ENCODE measurements around the gene APBA1. TPM values are rescaled to one million over a fixed set of nuclear protein-coding genes. Genes with fewer than 3 reads are reported as not detected.
"Not testable (repeated sequence)": the region's sequence is repeated elsewhere in the genome, so short reads cannot be mapped to it uniquely, and the experiment has no call there.

The APBA1 gene
- total RNA-seq, 1 donor from 2014 or later: 6.2 TPM

DNA sequence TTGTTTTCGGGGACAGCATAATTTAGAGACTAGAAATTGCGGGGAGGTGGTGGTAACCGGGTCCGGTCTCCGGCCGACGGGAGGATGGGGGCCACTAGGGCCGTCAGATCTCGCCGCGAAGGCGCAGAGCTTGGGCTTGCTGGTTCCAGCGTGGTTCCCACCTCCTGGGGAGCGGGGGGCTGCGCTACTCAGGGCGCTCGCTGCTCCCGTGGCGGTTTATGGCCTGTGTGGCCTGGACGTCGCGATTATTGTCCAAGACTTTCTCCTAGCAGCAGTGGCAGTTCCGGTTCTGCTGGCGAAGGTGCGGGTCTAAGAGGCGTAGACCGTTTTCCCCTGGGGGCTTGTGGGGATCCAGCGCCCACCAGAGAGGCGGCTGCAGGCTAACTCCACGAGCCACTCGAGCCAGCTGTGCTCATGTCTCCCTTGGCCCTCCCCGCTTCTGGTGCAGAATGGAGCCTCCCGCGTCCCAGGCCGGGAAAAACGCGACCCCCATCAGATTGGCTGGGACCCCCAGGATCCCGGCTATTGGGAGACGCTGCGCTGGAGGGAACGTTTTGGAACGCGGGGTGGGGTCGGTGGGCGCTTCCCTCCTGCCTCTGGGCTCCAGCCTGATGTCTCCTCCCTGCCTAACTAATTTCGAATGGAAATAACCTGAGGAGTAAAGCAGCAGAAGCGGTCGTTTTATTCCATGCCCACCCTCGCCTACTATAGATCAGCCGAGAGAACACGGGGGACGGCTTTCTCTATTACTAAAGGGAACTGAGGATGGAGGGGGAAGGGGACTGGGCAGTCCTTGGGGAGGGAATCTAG is 260.0 kb downstream of the APBA1 start:
- DNase-seq (ENCODE audit: low read depth in 2 of 2): no peak

DNA sequence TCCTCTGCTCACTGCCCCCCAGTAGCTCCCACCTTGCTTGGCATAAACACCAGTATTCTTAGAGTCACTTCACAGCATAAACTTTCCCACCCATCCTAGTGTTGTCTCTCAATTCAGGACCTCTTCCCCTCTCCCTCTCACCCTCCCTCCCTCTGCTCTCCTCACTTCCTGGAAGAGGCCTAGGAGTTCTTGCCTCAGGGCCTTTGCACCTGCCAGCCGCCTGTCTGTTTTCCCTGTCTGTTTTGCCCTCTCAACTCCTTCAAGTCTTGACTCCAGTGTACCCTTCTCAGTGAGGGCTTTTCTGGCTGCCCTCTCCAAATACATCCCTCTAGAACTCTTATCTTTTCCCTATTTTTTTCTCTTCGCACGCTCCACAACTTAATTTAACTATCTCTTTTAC is 260.9 kb downstream of the APBA1 start:
- no peak for DNase-seq (ENCODE audit: low read depth in 2 of 2)

- DNase-seq (ENCODE audit: low read depth in 2 of 2): not testable (repeated sequence)
These were observed 262.2 kb downstream of the APBA1 start for GRCh38 chr9:69409936-69410335.

- DNase-seq (ENCODE audit: low read depth in 2 of 2): no peak
These were observed 271.7 kb downstream of the APBA1 start for GRCh38 chr9:69400470-69400869.

- peak in 1 of 2 donors; percentile 47 for DNase-seq (ENCODE audit: low read depth in 2 of 2)
These were observed 274.6 kb downstream of the APBA1 start for GRCh38 chr9:69397384-69398214.

DNA sequence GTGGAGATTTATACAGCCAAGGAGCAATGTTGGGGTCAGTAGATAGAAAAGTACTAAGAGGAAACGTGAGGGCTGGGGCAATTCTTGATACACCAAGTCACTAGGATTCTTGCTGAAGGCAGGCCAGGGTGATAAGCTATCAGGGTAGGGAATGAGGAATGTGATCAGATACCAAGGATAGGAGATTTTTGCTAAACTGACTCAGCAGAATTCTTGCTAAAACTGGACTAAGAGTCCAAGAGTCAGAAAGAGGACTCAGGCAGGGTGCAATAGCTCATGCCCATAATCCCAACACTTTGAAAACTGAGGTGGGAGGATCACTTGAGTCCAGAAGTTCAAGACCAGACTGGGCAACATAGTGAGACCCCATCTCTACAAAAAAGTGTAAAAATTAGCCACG is 275.4 kb downstream of the APBA1 start:
- no peak for DNase-seq (ENCODE audit: low read depth in 2 of 2)

GRCh38 chr9:69395718-69396117 is 276.5 kb downstream of the APBA1 start:
- no peak for DNase-seq (ENCODE audit: low read depth in 2 of 2)

- no peak for DNase-seq (ENCODE audit: low read depth in 2 of 2)
These were observed 278.7 kb downstream of the APBA1 start for GRCh38 chr9:69393425-69393824.

DNA sequence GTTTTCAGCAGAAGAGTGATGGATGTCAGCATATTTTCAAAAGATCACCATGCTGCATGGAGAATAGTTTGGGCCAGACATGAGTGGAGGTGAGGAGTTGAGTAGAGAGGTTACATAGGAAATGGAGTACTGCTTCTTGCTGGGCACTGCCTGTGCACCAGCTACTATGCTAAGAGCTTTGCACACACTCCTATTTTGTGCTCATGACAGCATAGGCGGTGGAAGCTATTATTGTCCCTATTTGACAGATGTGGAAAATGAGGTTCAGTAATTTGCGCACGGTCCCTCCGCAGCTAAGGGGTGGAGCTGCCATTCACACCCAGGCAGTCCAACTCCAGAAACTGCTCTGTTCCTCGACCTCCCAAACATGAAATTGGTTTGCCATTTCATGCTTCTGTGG is 279.3 kb downstream of the APBA1 start:
- DNase-seq (ENCODE audit: low read depth in 2 of 2): no peak

DNA sequence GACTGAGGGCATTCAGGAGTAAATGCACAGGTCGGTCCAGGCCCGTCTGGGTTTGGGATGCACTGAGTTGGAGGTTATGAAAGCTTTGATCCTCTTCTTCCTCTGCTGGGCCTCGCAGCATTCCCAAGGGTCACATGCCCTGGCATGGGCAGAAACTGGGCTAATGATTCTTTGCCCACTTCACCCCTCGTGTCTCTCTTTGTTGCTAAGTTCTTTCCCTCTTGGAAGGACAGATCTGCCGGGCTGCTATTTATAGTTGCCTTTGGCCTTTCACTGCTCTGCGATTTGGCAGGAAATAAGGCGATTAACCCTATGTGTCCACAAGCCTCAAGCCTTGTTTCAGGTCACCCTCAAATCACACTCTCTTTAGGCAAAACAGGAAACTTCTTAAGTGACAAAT is 280.2 kb downstream of the APBA1 start:
- DNase-seq (ENCODE audit: low read depth in 2 of 2): peak; percentile 32 to 33

DNA sequence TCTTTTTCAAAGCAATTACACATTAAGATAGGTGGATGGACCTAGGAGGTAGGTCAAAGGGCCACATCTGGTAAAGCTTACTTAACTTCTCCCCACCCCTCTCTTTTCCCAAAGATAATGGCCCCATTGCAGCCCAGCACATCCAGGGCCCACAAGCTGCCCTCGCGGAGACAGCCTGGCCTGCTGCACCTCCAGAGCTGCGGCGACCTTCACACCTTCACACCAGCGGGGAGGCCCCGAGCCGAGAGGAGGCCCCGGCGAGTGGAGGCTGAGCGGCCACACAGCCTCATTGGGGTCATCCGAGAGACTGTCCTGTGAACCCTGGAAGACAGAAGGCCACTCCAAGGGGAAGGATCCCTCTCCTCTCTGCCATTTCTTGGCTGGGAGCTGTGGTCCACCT is 280.7 kb downstream of the APBA1 start:
- no peak for DNase-seq (ENCODE audit: low read depth in 2 of 2)

GRCh38 chr9:69389437-69389995 is 282.7 kb downstream of the APBA1 start:
- DNase-seq (ENCODE audit: low read depth in 2 of 2): no peak

DNA sequence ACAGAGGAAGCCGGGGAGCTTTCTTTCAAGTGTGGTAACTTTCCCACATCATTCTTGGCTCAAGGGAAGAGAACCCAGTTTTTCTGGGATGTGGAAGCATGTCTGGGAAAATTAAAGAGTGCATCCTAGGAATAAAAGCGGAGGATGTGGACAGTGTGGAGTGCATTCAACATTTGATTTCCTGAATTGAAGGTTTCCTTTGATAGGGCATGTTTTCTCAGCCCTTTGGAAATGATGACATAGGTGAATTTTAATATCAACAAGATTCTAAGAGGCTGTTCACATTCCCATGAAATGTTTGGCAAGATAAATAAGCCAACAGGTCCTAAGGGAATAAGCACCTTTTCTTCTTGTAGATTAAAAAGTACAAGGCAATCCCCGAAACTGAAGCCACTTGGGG is 283.6 kb downstream of the APBA1 start:
- peak in 1 of 2 donors; percentile 61 for DNase-seq (ENCODE audit: low read depth in 2 of 2)

- peak in 1 of 2 donors; percentile 27 for DNase-seq (ENCODE audit: low read depth in 2 of 2)
These were observed 285.5 kb downstream of the APBA1 start for GRCh38 chr9:69386651-69387050.

DNA sequence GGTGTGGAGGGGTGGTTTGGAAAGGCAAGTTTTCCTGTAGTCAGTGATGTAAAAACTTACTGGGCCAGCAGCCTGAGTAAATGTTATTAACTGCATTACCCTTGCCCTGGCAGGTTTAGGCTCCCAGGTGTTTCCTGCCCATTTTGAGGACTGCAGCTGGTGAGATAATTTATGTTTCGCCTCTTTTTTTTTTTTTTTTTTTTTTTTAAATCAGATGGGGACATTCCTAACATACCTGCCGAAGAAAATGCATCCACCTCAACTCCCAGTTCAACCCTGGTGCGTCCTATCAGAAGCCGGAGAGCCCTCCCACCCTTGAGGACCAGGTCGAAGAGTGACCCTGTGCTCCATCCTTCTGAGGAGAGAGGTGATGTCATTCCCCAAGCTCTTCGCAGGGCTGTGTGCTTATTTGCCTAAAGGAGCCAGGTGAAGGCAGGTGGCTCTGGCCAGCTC is 286.6 kb downstream of the APBA1 start:
- DNase-seq (ENCODE audit: low read depth in 2 of 2): peak; percentile 53 to 96

- DNase-seq (ENCODE audit: low read depth in 2 of 2): no peak
These were observed 290.0 kb downstream of the APBA1 start for GRCh38 chr9:69382135-69382534.

DNA sequence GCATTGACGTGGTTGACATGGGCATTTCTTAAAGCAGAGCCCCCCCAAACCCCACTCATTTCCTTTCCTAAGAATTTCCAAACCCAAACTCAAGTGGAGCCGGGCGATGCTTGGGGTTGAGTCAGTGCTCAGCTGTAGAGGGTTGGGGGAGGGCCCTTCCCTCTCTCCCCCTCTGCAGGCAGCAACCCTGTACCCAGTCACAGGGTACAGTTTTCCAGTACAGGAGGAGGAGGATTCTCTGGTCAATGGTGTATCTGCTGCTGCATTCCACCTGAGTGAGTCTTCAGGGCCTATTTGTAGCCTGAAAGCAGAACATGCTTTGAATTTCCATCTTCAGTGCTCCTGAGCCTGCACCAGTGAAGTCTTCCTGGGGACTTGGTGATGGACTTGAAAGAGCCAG is 291.4 kb downstream of the APBA1 start:
- no peak for DNase-seq (ENCODE audit: low read depth in 2 of 2)

- DNase-seq (ENCODE audit: low read depth in 2 of 2): no peak
These were observed 291.9 kb downstream of the APBA1 start for GRCh38 chr9:69380301-69380700.

DNA sequence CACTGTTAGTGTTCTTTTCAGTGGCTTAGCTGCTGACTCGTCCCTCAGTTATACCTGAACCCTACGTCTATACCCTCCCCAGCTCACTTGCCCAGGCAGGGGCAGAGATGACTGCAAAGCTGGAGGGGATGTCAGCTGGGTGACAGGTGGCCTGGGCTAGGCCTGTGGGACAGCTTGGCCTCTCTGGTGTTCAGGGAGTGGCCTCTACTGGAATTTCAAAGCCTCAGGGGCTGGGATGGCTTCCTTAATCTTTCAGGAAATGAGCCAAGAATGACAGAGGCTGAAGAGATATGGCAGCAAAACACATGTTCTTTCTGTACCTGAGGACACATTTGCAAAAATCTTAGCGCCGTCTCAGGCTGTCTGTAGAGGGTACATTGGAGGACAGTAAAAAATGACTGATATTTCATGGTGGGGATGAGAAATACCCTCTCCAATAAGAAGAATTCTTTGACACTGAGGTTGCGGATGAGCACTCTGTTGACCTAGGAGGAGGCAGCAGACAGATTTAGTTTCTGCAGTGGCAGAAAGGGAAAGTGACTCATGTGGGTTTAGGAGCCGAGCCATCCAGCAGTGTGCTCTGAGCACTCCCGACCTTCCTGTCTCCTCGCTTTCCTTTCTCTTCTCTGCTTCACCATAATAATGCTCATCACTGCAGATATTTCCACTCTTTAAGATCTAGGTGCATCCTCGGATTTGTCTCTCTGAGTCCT is 292.7 kb downstream of the APBA1 start:
- peak; percentile 84 to 85 for DNase-seq (ENCODE audit: low read depth in 2 of 2)

- no peak for DNase-seq (ENCODE audit: low read depth in 2 of 2)
These were observed 294.2 kb downstream of the APBA1 start for GRCh38 chr9:69377981-69378380.
